Measurements from ENCODE around the gene ZSCAN10. TPM values are rescaled to one million over a fixed set of nuclear protein-coding genes. Genes with fewer than 3 reads are reported as not detected.
"Not testable (repeated sequence)": the region's sequence is repeated elsewhere in the genome, so short reads cannot be mapped to it uniquely, and the experiment has no call there.

The ZSCAN10 gene
- polyA plus RNA-seq, 2 donors: not detected

GRCh38 chr16:3075946-3076345, 23.1 kb downstream of the ZSCAN10 start:
- 91 to 93% methylated on average over 4 to 6 of the region's 6 CpGs for WGBS, 2 donors
- H3K36me3 ChIP-seq (ENCODE audit: control insufficient read depth in 2 of 2, insufficient read depth in 2 of 2, low read length in 1 of 2); H3K9me3 ChIP-seq (ENCODE audit: control insufficient read depth in 2 of 2, insufficient read depth in 1 of 2, low read depth in 1 of 2, low read length in 1 of 2); H3K4me1 ChIP-seq (ENCODE audit: control insufficient read depth in 2 of 2, insufficient read depth in 2 of 2, low read length in 1 of 2); H3K27me3 ChIP-seq (ENCODE audit: control insufficient read depth in 1 of 2, insufficient read depth in 2 of 2, low read length in 2 of 2); H3K4me3 ChIP-seq (ENCODE audit: low read depth in 1 of 2, low read length in 2 of 2): not testable (repeated sequence)
- H3K27ac ChIP-seq (ENCODE audit: low read depth in 2 of 2, low read length in 1 of 2): peak overlapping the region; percentile 16 to 42

GRCh38 chr16:3075523-3075915, 23.6 kb downstream of the ZSCAN10 start:
- H3K27ac ChIP-seq (ENCODE audit: low read depth in 2 of 2, low read length in 1 of 2): peak overlapping the region; percentile 5 to 42
- no peaks in the 10 kb centered on the region for H3K36me3 ChIP-seq (ENCODE audit: control insufficient read depth in 2 of 2, insufficient read depth in 2 of 2, low read length in 1 of 2)
- no peaks in the 10 kb centered on the region for H3K27me3 ChIP-seq (ENCODE audit: control insufficient read depth in 1 of 2, insufficient read depth in 2 of 2, low read length in 2 of 2)
- peaks cover 0 to 3% of the 10 kb centered on the region in 2 donors for H3K9me3 ChIP-seq (ENCODE audit: control insufficient read depth in 2 of 2, insufficient read depth in 1 of 2, low read depth in 1 of 2, low read length in 1 of 2)
- H3K4me1 ChIP-seq (ENCODE audit: control insufficient read depth in 2 of 2, insufficient read depth in 2 of 2, low read length in 1 of 2): peaks cover 0 to 7% of the 10 kb centered on the region in 2 donors
- WGBS, 2 donors: 44 to 59% methylated on average over 10 of the region's 10 CpGs
- H3K4me3 ChIP-seq (ENCODE audit: low read depth in 1 of 2, low read length in 2 of 2): no peak overlapping the region

- Histone ChIP-seq H3K27ac (ENCODE audit: low read depth in 2 of 2, low read length in 1 of 2) (peak overlapping the region in 1 of 2 donors; percentile 42), H3K9me3 (ENCODE audit: control insufficient read depth in 2 of 2, insufficient read depth in 1 of 2, low read depth in 1 of 2, low read length in 1 of 2) (peaks cover 0 to 3% of the 10 kb centered on the region in 2 donors)
- WGBS, 2 donors: 56% methylated on average over 9 of the region's 9 CpGs
Observed at GRCh38 chr16:3074860-3075522, 24.1 kb downstream of the ZSCAN10 start.

GRCh38 chr16:3073448-3073847, 25.6 kb downstream of the ZSCAN10 start:
- 89 to 90% methylated on average over 7 of the region's 7 CpGs for WGBS, 2 donors
- Histone ChIP-seq H3K36me3 (ENCODE audit: control insufficient read depth in 2 of 2, insufficient read depth in 2 of 2, low read length in 1 of 2) (no peaks in the 10 kb centered on the region), H3K4me1 (ENCODE audit: control insufficient read depth in 2 of 2, insufficient read depth in 2 of 2, low read length in 1 of 2) (peaks cover under 1 to 8% of the 10 kb centered on the region in 2 donors), H3K27ac (ENCODE audit: low read depth in 2 of 2, low read length in 1 of 2) (no peak overlapping the region), H3K27me3 (ENCODE audit: control insufficient read depth in 1 of 2, insufficient read depth in 2 of 2, low read length in 2 of 2) (no peaks in the 10 kb centered on the region), H3K9me3 (ENCODE audit: control insufficient read depth in 2 of 2, insufficient read depth in 1 of 2, low read depth in 1 of 2, low read length in 1 of 2) (peaks cover 0 to 3% of the 10 kb centered on the region in 2 donors), H3K4me3 (ENCODE audit: low read depth in 1 of 2, low read length in 2 of 2) (no peak overlapping the region)

More at GRCh38 chr16:3074860-3075522, 24.1 kb downstream of the ZSCAN10 start:
- H3K27me3 ChIP-seq (ENCODE audit: control insufficient read depth in 1 of 2, insufficient read depth in 2 of 2, low read length in 2 of 2): no peaks in the 10 kb centered on the region
- peaks cover 0 to 7% of the 10 kb centered on the region in 2 donors for H3K4me1 ChIP-seq (ENCODE audit: control insufficient read depth in 2 of 2, insufficient read depth in 2 of 2, low read length in 1 of 2)
- H3K36me3 ChIP-seq (ENCODE audit: control insufficient read depth in 2 of 2, insufficient read depth in 2 of 2, low read length in 1 of 2): no peaks in the 10 kb centered on the region
- no peak overlapping the region for H3K4me3 ChIP-seq (ENCODE audit: low read depth in 1 of 2, low read length in 2 of 2)

GRCh38 chr16:3072576-3073263, 26.4 kb downstream of the ZSCAN10 start:
- 57 to 70% methylated on average over 8 to 15 of the region's 18 CpGs for WGBS, 2 donors
- not testable (repeated sequence) for H3K4me3 ChIP-seq (ENCODE audit: low read depth in 1 of 2, low read length in 2 of 2); H3K27ac ChIP-seq (ENCODE audit: low read depth in 2 of 2, low read length in 1 of 2); H3K4me1 ChIP-seq (ENCODE audit: control insufficient read depth in 2 of 2, insufficient read depth in 2 of 2, low read length in 1 of 2); H3K36me3 ChIP-seq (ENCODE audit: control insufficient read depth in 2 of 2, insufficient read depth in 2 of 2, low read length in 1 of 2); H3K9me3 ChIP-seq (ENCODE audit: control insufficient read depth in 2 of 2, insufficient read depth in 1 of 2, low read depth in 1 of 2, low read length in 1 of 2); H3K27me3 ChIP-seq (ENCODE audit: control insufficient read depth in 1 of 2, insufficient read depth in 2 of 2, low read length in 2 of 2)

- 33 to 60% methylated on average over 3 of the region's 4 CpGs for WGBS, 2 donors
- H3K9me3 ChIP-seq (ENCODE audit: control insufficient read depth in 2 of 2, insufficient read depth in 1 of 2, low read depth in 1 of 2, low read length in 1 of 2); H3K4me3 ChIP-seq (ENCODE audit: low read depth in 1 of 2, low read length in 2 of 2); H3K27me3 ChIP-seq (ENCODE audit: control insufficient read depth in 1 of 2, insufficient read depth in 2 of 2, low read length in 2 of 2); H3K27ac ChIP-seq (ENCODE audit: low read depth in 2 of 2, low read length in 1 of 2); H3K4me1 ChIP-seq (ENCODE audit: control insufficient read depth in 2 of 2, insufficient read depth in 2 of 2, low read length in 1 of 2); H3K36me3 ChIP-seq (ENCODE audit: control insufficient read depth in 2 of 2, insufficient read depth in 2 of 2, low read length in 1 of 2): not testable (repeated sequence)
Observed at GRCh38 chr16:3072148-3072547, 26.9 kb downstream of the ZSCAN10 start.

- H3K27me3 ChIP-seq (ENCODE audit: control insufficient read depth in 1 of 2, insufficient read depth in 2 of 2, low read length in 2 of 2): no peaks in the 10 kb centered on the region
- no peak overlapping the region for H3K27ac ChIP-seq (ENCODE audit: low read depth in 2 of 2, low read length in 1 of 2)
- no peak overlapping the region for H3K4me3 ChIP-seq (ENCODE audit: low read depth in 1 of 2, low read length in 2 of 2)
- peaks cover 6 to 9% of the 10 kb centered on the region in 2 donors for H3K4me1 ChIP-seq (ENCODE audit: control insufficient read depth in 2 of 2, insufficient read depth in 2 of 2, low read length in 1 of 2)
- 83 to 87% methylated on average over 7 of the region's 7 CpGs for WGBS, 2 donors
- H3K36me3 ChIP-seq (ENCODE audit: control insufficient read depth in 2 of 2, insufficient read depth in 2 of 2, low read length in 1 of 2): no peaks in the 10 kb centered on the region
- peaks cover 0 to 3% of the 10 kb centered on the region in 2 donors for H3K9me3 ChIP-seq (ENCODE audit: control insufficient read depth in 2 of 2, insufficient read depth in 1 of 2, low read depth in 1 of 2, low read length in 1 of 2)
Observed at GRCh38 chr16:3071655-3072054, 27.4 kb downstream of the ZSCAN10 start.

GRCh38 chr16:3070608-3071111, 28.4 kb downstream of the ZSCAN10 start:
- WGBS, 2 donors: 89 to 90% methylated on average over 9 of the region's 9 CpGs
- no peak overlapping the region for H3K27ac ChIP-seq (ENCODE audit: low read depth in 2 of 2, low read length in 1 of 2)
- no peaks in the 10 kb centered on the region for H3K36me3 ChIP-seq (ENCODE audit: control insufficient read depth in 2 of 2, insufficient read depth in 2 of 2, low read length in 1 of 2)
- H3K4me1 ChIP-seq (ENCODE audit: control insufficient read depth in 2 of 2, insufficient read depth in 2 of 2, low read length in 1 of 2): peaks cover 6 to 9% of the 10 kb centered on the region in 2 donors
- no peaks in the 10 kb centered on the region for H3K27me3 ChIP-seq (ENCODE audit: control insufficient read depth in 1 of 2, insufficient read depth in 2 of 2, low read length in 2 of 2)
- H3K4me3 ChIP-seq (ENCODE audit: low read depth in 1 of 2, low read length in 2 of 2): no peak overlapping the region
- H3K9me3 ChIP-seq (ENCODE audit: control insufficient read depth in 2 of 2, insufficient read depth in 1 of 2, low read depth in 1 of 2, low read length in 1 of 2): peaks cover 0 to 3% of the 10 kb centered on the region in 2 donors

- peaks cover 10% of the 10 kb centered on the region in 2 donors for H3K4me1 ChIP-seq (ENCODE audit: control insufficient read depth in 2 of 2, insufficient read depth in 2 of 2, low read length in 1 of 2)
- not testable (repeated sequence) for H3K27me3 ChIP-seq (ENCODE audit: control insufficient read depth in 1 of 2, insufficient read depth in 2 of 2, low read length in 2 of 2); H3K9me3 ChIP-seq (ENCODE audit: control insufficient read depth in 2 of 2, insufficient read depth in 1 of 2, low read depth in 1 of 2, low read length in 1 of 2); H3K4me3 ChIP-seq (ENCODE audit: low read depth in 1 of 2, low read length in 2 of 2); H3K36me3 ChIP-seq (ENCODE audit: control insufficient read depth in 2 of 2, insufficient read depth in 2 of 2, low read length in 1 of 2); H3K27ac ChIP-seq (ENCODE audit: low read depth in 2 of 2, low read length in 1 of 2)
- 85% methylated on average over 10 of the region's 11 CpGs for WGBS, 2 donors
Observed at GRCh38 chr16:3069146-3069545, 29.9 kb downstream of the ZSCAN10 start.
